Endothelial cell of umbilical vein (primary cell): ENCODE measurements around the gene CIRBP. TPM values are rescaled to one million over a fixed set of nuclear protein-coding genes. Genes with fewer than 3 reads are reported as not detected.

Source experiments
- BruUV-seq: library from RNA; stranded (reverse); fragments of 400-500 nt; replicated peaks from 2 replicates; lab custom pipeline; 2021; lab: Mats Ljungman, UMichigan
- CTCF ChIA-PET: fragments of 300-600, 350-600 bp; sonication (Branson Sonifier 250); formaldehyde crosslinking; loops from one replicate; lab custom pipeline; 2021; ENCODE audit warnings: antibody characterized with exemption, inconsistent platforms; lab: Charles Lee
- POLR2A ChIA-PET: fragments of 300-600, 350-600 bp; sonication (Branson Sonifier 250); formaldehyde crosslinking; loops from one replicate; lab custom pipeline; 2021; ENCODE audit warnings: antibody characterized with exemption, inconsistent platforms; lab: Charles Lee
- DNase-seq: peaks from one replicate; pipeline ENCODE4 v3.0.0-alpha.2; 2011; ENCODE audit warnings: low read depth, low spot score
- FAIRE-seq: peaks from 2 replicates; lab custom pipeline; 2011; peaks lifted over from hg19 to GRCh38; lab: Jason Lieb, UNC
- H2AFZ ChIP-seq: 2 replicates; pipeline ENCODE4 v1.6.0; 2012; ENCODE audit warnings: low read depth, low read length, control low read depth, inconsistent platforms
- H3K27ac ChIP-seq: 2 replicates; pipeline ENCODE4 v1.5.1; 2011; ENCODE audit warnings: low read depth, mild to moderate bottlenecking, control low read depth, low read length, moderate library complexity; ENCODE audit not compliant: insufficient read depth
- H3K27me3 ChIP-seq, 2 experiments: 2 replicates each; pipeline versions ENCODE4 v1.6.0 to v1.6.1; 2011; ENCODE audit warnings: low read length in 2 of 2, mixed read lengths in 1 of 2; ENCODE audit not compliant: control insufficient read depth in 2 of 2, insufficient read depth in 2 of 2
- H3K36me3 ChIP-seq, 2 experiments: 2 replicates in 1 of 2; 3 replicates in 1 of 2; pipeline ENCODE4 v1.5.1; 2011; ENCODE audit warnings: low read length in 2 of 2, mild to moderate bottlenecking in 1 of 2, moderate library complexity in 1 of 2; ENCODE audit not compliant: control insufficient read depth in 2 of 2, insufficient read depth in 2 of 2; ENCODE audit errors: extremely low read depth in 1 of 2
- H3K4me1 ChIP-seq: 3 replicates; pipeline ENCODE4 v1.5.1; 2011; ENCODE audit warnings: mild to moderate bottlenecking, low read length; ENCODE audit not compliant: control insufficient read depth, insufficient read depth; ENCODE audit errors: extremely low read depth
- H3K4me2 ChIP-seq: 2 replicates; pipeline ENCODE4 v1.6.1; 2011; ENCODE audit warnings: low read length, control low read depth, mixed read lengths; ENCODE audit not compliant: insufficient read depth
- H3K4me3 ChIP-seq, 3 experiments: fragments of 200-600 bp in 1 of 3; sonication (generic), shearing (Covaris generic) in 1 of 3; replicated peaks in 1 of 3; 2 replicates each; pipeline ENCODE4 v1.5.1; 2011 to 2016; ENCODE audit warnings: control low read depth in 3 of 3, low read length in 3 of 3, mild to moderate bottlenecking in 2 of 3, inconsistent platforms in 1 of 3, low read depth in 1 of 3, moderate library complexity in 1 of 3; ENCODE audit not compliant: insufficient read depth in 1 of 3
- H3K79me2 ChIP-seq: 2 replicates; pipeline ENCODE4 v1.6.0; 2012; ENCODE audit warnings: low read length, inconsistent platforms; ENCODE audit not compliant: control insufficient read depth, insufficient read depth
- H3K9ac ChIP-seq: replicated peaks from 2 replicates; pipeline ENCODE3; 2011; ENCODE audit warnings: low read length, control low read depth; ENCODE audit not compliant: insufficient read depth; ENCODE audit errors: extremely low read depth
- H3K9me1 ChIP-seq: replicated peaks from 3 replicates; pipeline ENCODE4 v1.6.0; 2011; ENCODE audit warnings: mild to moderate bottlenecking, low read length; ENCODE audit not compliant: control insufficient read depth, insufficient read depth; ENCODE audit errors: extremely low read depth
- H3K9me3 ChIP-seq: replicated peaks from 2 replicates; pipeline ENCODE4 v1.5.1; 2012; ENCODE audit warnings: low read length, inconsistent platforms; ENCODE audit not compliant: control insufficient read depth, insufficient read depth
- H4K20me1 ChIP-seq: replicated peaks from 2 replicates; pipeline ENCODE3; 2011; ENCODE audit warnings: mild to moderate bottlenecking, low read length; ENCODE audit not compliant: control insufficient read depth, insufficient read depth; ENCODE audit errors: extremely low read depth
- EZH2 ChIP-seq: IDR thresholded peaks from 2 replicates; pipeline ENCODE4 v1.6.1; 2012; ENCODE audit warnings: borderline replicate concordance, low read depth, mild to moderate bottlenecking, moderate library complexity, low read length, inconsistent platforms; ENCODE audit not compliant: severe bottlenecking
- FOS ChIP-seq: IDR thresholded peaks from 2 replicates; pipeline ENCODE4 v1.6.1; 2011; ENCODE audit warnings: mild to moderate bottlenecking, low read length, moderate library complexity, borderline replicate concordance; ENCODE audit not compliant: insufficient read depth
- GATA2 ChIP-seq: IDR thresholded peaks from 2 replicates; pipeline ENCODE4 v1.7.0; 2011; ENCODE audit warnings: low read depth, mild to moderate bottlenecking, moderate library complexity, mixed read lengths, low read length; ENCODE audit not compliant: insufficient read length, insufficient read depth
- MYC ChIP-seq: IDR thresholded peaks from one replicate; pipeline ENCODE4 v1.6.1; 2011; ENCODE audit warnings: mild to moderate bottlenecking, low read depth, low read length
- POLR2A ChIP-seq: IDR thresholded peaks from 2 replicates; pipeline ENCODE4 v1.6.1; 2012; ENCODE audit warnings: low read depth, mild to moderate bottlenecking, control low read depth, low read length
- POLR2AphosphoS5 ChIP-seq: IDR thresholded peaks from 2 replicates; pipeline ENCODE4 v1.6.1; 2012; ENCODE audit warnings: low read depth, mild to moderate bottlenecking, control low read depth, low read length, moderate library complexity; ENCODE audit not compliant: insufficient read depth
- dilution Hi-C: fragments of 300-500 bp; cut with MboI; formaldehyde crosslinking; loops from one replicate; pipeline ENCODE4 v1.15.0; 2019; ENCODE audit warnings: low sequenced_read_pairs; ENCODE audit not compliant: extremely low pct_ligation_motif_present
- intact Hi-C: fragments of 100-400 bp; cut with micrococcal nuclease; formaldehyde crosslinking; loops from one replicate; pipeline ENCODE4 v1.10.0; 2022
- polyA plus RNA-seq, 4 experiments: library from polyadenylated mRNA; depleted of rRNA in 3 of 4; stranded (reverse) in 3 of 4; unstranded in 1 of 4; fragments of >200 nt; gene quantifications; 2 replicates each; pipeline versions ENCODE4 v1.2.1 to v1.2.3, GENCODE V29; 2011 to 2012; ENCODE audit warnings: missing spikeins in 1 of 4
- total RNA-seq: library from RNA; stranded (reverse); gene quantifications from 2 replicates; pipeline ENCODE4 v1.2.3, GENCODE V29; 2021

The CIRBP gene
- total and polyA plus RNA-seq, 2 donors (not counting 3 experiments of a cell fraction or from before 2014, with no cell fraction given): 225 to 439 TPM

GRCh38 chr19:1265615-1266128, 3.5 kb upstream of the CIRBP start:
- H4K20me1 ChIP-seq: no peaks in the 10 kb centered on the region
- H2AFZ ChIP-seq: no peak overlapping the region
- H3K4me1 ChIP-seq: peaks cover 39% of the 10 kb centered on the region
- POLR2A ChIA-PET: interaction anchor here (0.6 to 2.3 kb wide), 5 partner anchors 8 to 237 kb away, joined by 3 to 24 read pairs (median 7); partner anchors contain the start of gene MIDN
- no peak overlapping the region for H3K9ac ChIP-seq
- H3K9me3 ChIP-seq: no peaks in the 10 kb centered on the region
- H3K27ac ChIP-seq: peak overlapping the region; percentile 50
- no peaks in the 10 kb centered on the region for H3K9me1 ChIP-seq
- no TSS peak for BruUV-seq
- CTCF ChIA-PET: interaction anchor here (1.9 to 7.2 kb wide), 3 partner anchors 12 to 22 kb away, joined by 14 to 1001 read pairs (median 89); partner anchors contain the start of gene ATP5F1D
- peak; percentile 21 for TF ChIP-seq POLR2A
- peak; percentile 15 for TF ChIP-seq FOS
- no peak for TF ChIP-seq MYC
- TF ChIP-seq GATA2: no peak
- peak; percentile 77 for TF ChIP-seq POLR2AphosphoS5
- no peak for TF ChIP-seq EZH2
- FAIRE-seq (peak; percentile 93), DNase-seq (peak; percentile 38)
- H3K27me3 ChIP-seq: no peaks in the 10 kb centered on the region
- peak overlapping the region in 1 of 3 experiments; percentile 43 for H3K4me3 ChIP-seq
- H3K79me2 ChIP-seq: peaks cover 12% of the 10 kb centered on the region
- no peaks in the 10 kb centered on the region for H3K36me3 ChIP-seq
- intact Hi-C loops: loop anchor here (1.0 kb wide), 3 partner anchors 16 to 44 kb away; no protein-coding TSS in a partner anchor
- dilution Hi-C loops: no loop called here
- H3K4me2 ChIP-seq: peak overlapping the region; percentile 34
